SK-N-MC (cell line): ENCODE measurements around the gene NKX2-4.
"Not testable (repeated sequence)": the region's sequence is repeated elsewhere in the genome, so short reads cannot be mapped to it uniquely, and the experiment has no call there.

Experiments
- EZH2 ChIP-seq: fragments of 200-600 bp; sonication (generic); IDR thresholded peaks from one replicate; pipeline ENCODE4 v1.6.1; 2017; ENCODE audit warnings: antibody characterized with exemption
- FOXP2 ChIP-seq: optimal IDR thresholded peaks from 2 replicates; pipeline ENCODE3; 2011; ENCODE audit warnings: mild to moderate bottlenecking, moderate library complexity; ENCODE audit not compliant: insufficient read depth; ENCODE audit errors: extremely low read length, control extremely low read depth

- not testable (repeated sequence) for TF ChIP-seq FOXP2, EZH2
These were observed 26.4 kb upstream of the NKX2-4 start for GRCh38 chr20:21423712-21424111.
